AG04450 (cell line): Measurements from ENCODE around the gene PLXDC2. TPM values are rescaled to one million over a fixed set of nuclear protein-coding genes. Genes with fewer than 3 reads are reported as not detected.

ENCODE experiments used
- CTCF ChIA-PET: fragments of 300-600, 350-600 bp; formaldehyde crosslinking; extraction: SDS; loops from one replicate; lab custom pipeline; 2022; ENCODE audit warnings: antibody characterized with exemption, inconsistent platforms; lab: Charles Lee
- POLR2A ChIA-PET: fragments of 350-600 bp; formaldehyde crosslinking; extraction: SDS; loops from one replicate; lab custom pipeline; 2021; ENCODE audit warnings: antibody characterized with exemption, inconsistent platforms; lab: Yijun Ruan, JAX
- DNase-seq: peaks from one replicate; pipeline ENCODE4 v3.0.0-alpha.2; 2011; ENCODE audit warnings: low read depth, low spot score
- H3K27ac ChIP-seq: one replicate; pipeline ENCODE4 v1.5.1; 2012; ENCODE audit warnings: low read depth, low read length, control low read depth
- H3K27me3 ChIP-seq: one replicate; pipeline ENCODE4 v1.6.0; 2012; ENCODE audit warnings: low read length; ENCODE audit not compliant: control insufficient read depth, insufficient read depth
- H3K4me3 ChIP-seq: 2 replicates; pipeline ENCODE4 v1.5.1; 2011; ENCODE audit warnings: mild to moderate bottlenecking, low read depth, low read length, control low read depth
- H3K9me3 ChIP-seq: 2 replicates; pipeline ENCODE4 v1.5.1; 2012; ENCODE audit warnings: low read length; ENCODE audit not compliant: control insufficient read depth, insufficient read depth
- CTCF ChIP-seq: IDR thresholded peaks from 2 replicates; pipeline ENCODE4 v1.5.1; 2011; ENCODE audit warnings: low read depth, low read length, control low read depth, inconsistent platforms
- polyA plus RNA-seq: library from polyadenylated mRNA; depleted of rRNA; stranded (reverse); fragments of >200 nt; gene quantifications from 2 replicates; pipeline ENCODE4 v1.2.3, GENCODE V29; 2011

Gene PLXDC2
- polyA plus RNA-seq, 1 experiment: 10.4 TPM

GRCh38 chr10:20162123-20162522 is 345.9 kb downstream of the PLXDC2 start:
- H3K9me3 ChIP-seq: no peaks in the 10 kb centered on the region
- H3K27ac ChIP-seq: no peak overlapping the region
- no peak overlapping the region for H3K4me3 ChIP-seq
- no peaks in the 10 kb centered on the region for H3K27me3 ChIP-seq
- ChIA-PET POLR2A (no interaction called here), CTCF (interaction anchor here (0.7 kb wide), 1 partner anchor 1475 kb away, joined by 4 read pairs; no protein-coding TSS in a partner anchor)
- TF ChIP-seq CTCF: no peak
- DNase-seq: no peak

GRCh38 chr10:20166096-20166675 is 350.0 kb downstream of the PLXDC2 start:
- Histone ChIP-seq H3K9me3 (no peaks in the 10 kb centered on the region), H3K27me3 (no peaks in the 10 kb centered on the region), H3K4me3 (no peak overlapping the region), H3K27ac (no peak overlapping the region)
- no peak for DNase-seq
- ChIA-PET CTCF (no interaction called here), POLR2A (no interaction called here)
- TF ChIP-seq CTCF: no peak

GRCh38 chr10:20170661-20171060 is 354.4 kb downstream of the PLXDC2 start:
- no peak overlapping the region for H3K27ac ChIP-seq
- POLR2A ChIA-PET: no interaction called here
- no peak overlapping the region for H3K4me3 ChIP-seq
- no peak for TF ChIP-seq CTCF
- H3K9me3 ChIP-seq: no peaks in the 10 kb centered on the region
- CTCF ChIA-PET: no interaction called here
- DNase-seq: no peak
- no peaks in the 10 kb centered on the region for H3K27me3 ChIP-seq

- Histone ChIP-seq H3K27me3 (no peaks in the 10 kb centered on the region), H3K4me3 (no peak overlapping the region), H3K27ac (no peak overlapping the region), H3K9me3 (no peaks in the 10 kb centered on the region)
- no peak for TF ChIP-seq CTCF
- ChIA-PET POLR2A (no interaction called here), CTCF (no interaction called here)
- no peak for DNase-seq
These were observed 356.8 kb downstream of the PLXDC2 start for GRCh38 chr10:20173046-20173445.

- POLR2A ChIA-PET: no interaction called here
- H3K4me3 ChIP-seq: no peak overlapping the region
- no peak overlapping the region for H3K27ac ChIP-seq
- CTCF ChIA-PET: no interaction called here
- no peak for TF ChIP-seq CTCF
- DNase-seq: no peak
- no peaks in the 10 kb centered on the region for H3K27me3 ChIP-seq
- no peaks in the 10 kb centered on the region for H3K9me3 ChIP-seq
These were observed 359.5 kb downstream of the PLXDC2 start for GRCh38 chr10:20175719-20176118.
